ENCODE data around the gene UBA6. TPM values are rescaled to one million over a fixed set of nuclear protein-coding genes. Genes with fewer than 3 reads are reported as not detected.

UBA6 gene
- total and polyA plus RNA-seq, 9 of the 15 experiments (the other 6 are each of a cell fraction or from before 2014, with no cell fraction given): 22.9 to 139 (median 94.6) TPM

DNA sequence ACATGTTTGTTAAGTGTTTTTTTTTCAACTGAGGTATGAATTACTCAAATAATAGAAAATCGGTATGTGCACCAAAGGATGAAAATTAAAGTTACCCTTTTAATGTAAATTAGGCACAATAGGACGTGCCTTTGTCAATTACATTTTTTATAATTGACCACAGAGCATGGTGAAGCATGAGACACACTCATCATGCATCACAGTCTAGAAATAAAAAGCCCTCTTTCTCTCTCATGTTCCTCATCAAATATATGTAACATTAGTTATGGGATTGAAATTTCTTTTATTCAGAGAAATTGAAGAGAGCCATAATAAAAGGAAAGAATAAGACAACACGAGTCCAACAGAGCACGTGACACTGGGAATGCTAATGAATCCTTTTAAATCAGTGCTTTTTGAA, 49.7 kb upstream of the UBA6 start:
- 42% methylated on average over 4 of the region's 4 CpGs for WGBS (ENCODE audit: insufficient coverage, low coverage, missing lambda C conversion rate)
- ChIA-PET POLR2A (interaction anchor here (1.0 kb wide), 1 partner anchor 18 kb away, joined by 3 read pairs; no protein-coding TSS in a partner anchor), CTCF (ENCODE audit: low intra/inter-chr PET ratio) (no interaction called here)
- Histone ChIP-seq H3K4me3 (no peak overlapping the region), H4K20me1 (replicated peaks; ENCODE audit: control insufficient read depth, insufficient read depth, low read length) (no peaks in the 10 kb centered on the region), H3K27me3 (ENCODE audit: control insufficient read depth in 2 of 2, insufficient read depth in 2 of 2, low read length in 2 of 2) (no peaks in the 10 kb centered on the region), H3K9me1 (ENCODE audit: control insufficient read depth, insufficient read depth, low read length) (no peaks in the 10 kb centered on the region), H3K27ac (ENCODE audit: extremely low read depth, low read depth, low read length) (no peak overlapping the region), H2AFZ (ENCODE audit: low read depth, low read length) (no peak overlapping the region), H3K9me3 (replicated peaks; ENCODE audit: control insufficient read depth, insufficient read depth, low read depth, low read length) (no peaks in the 10 kb centered on the region), H3K79me2 (ENCODE audit: control insufficient read depth, insufficient read depth, low read length) (no peaks in the 10 kb centered on the region), H3K4me2 (ENCODE audit: insufficient read depth, low read length) (no peak overlapping the region), H3K9ac (ENCODE audit: insufficient read depth in 1 of 2, low read depth in 2 of 2, low read length in 2 of 2) (no peak overlapping the region), H3K36me3 (ENCODE audit: control insufficient read depth, insufficient read depth, low read length) (no peaks in the 10 kb centered on the region), H3K4me1 (replicated peaks in 1 of 2; ENCODE audit: control insufficient read depth in 2 of 2, insufficient read depth in 2 of 2, low read length in 2 of 2) (no peaks in the 10 kb centered on the region)
- no peak for DNase-seq (ENCODE audit: extremely low read depth in 1 of 4, low spot score in 3 of 4)
- in situ Hi-C loops (cut with MboI) (loop anchor here (10.0 kb wide), 1 partner anchor 414 kb away; no protein-coding TSS in a partner anchor), intact Hi-C loops (cut with micrococcal nuclease) (no loop called here)
- no TSS peak for BruUV-seq (replicated peaks)
- TF ChIP-seq BRD9 (IDR thresholded peaks at IDR 0.05; ENCODE audit: low read depth, partially characterized antibody): no peak
- no peak for TF ChIP-seq RBFOX2 (IDR thresholded peaks at IDR 0.05; ENCODE audit: low read depth, low read length)
- TF ChIP-seq VEZF1 (CRISPR knock-in tag; IDR thresholded peaks at IDR 0.05): no peak
- TF ChIP-seq ZNF212 (CRISPR knock-in tag; IDR thresholded peaks at IDR 0.05): no peak
- no peak for TF ChIP-seq RAD21 (CRISPR knock-in tag; conservative IDR thresholded peaks at IDR 0.05 in 1 of 2, IDR thresholded peaks at IDR 0.05 in 1 of 2)
- no peak for TF ChIP-seq TFAP4 (CRISPR knock-in tag; IDR thresholded peaks at IDR 0.05; ENCODE audit: borderline replicate concordance)
- no peak for TF ChIP-seq PTTG1 (tag; IDR thresholded peaks at IDR 0.05; ENCODE audit: low read depth)
- no peak for ATAC-seq
- FAIRE-seq: no peak

Data from K562 (cell line).